GM18858 (cell line): ENCODE results near the gene SLC12A4.

Experiments
- ATAC-seq: cut with Tn5 transposase; IDR thresholded peaks from one replicate; pipeline ENCODE4 v1.9.1; 2021; ENCODE audit not compliant: unreplicated experiment

Gene SLC12A4

DNA sequence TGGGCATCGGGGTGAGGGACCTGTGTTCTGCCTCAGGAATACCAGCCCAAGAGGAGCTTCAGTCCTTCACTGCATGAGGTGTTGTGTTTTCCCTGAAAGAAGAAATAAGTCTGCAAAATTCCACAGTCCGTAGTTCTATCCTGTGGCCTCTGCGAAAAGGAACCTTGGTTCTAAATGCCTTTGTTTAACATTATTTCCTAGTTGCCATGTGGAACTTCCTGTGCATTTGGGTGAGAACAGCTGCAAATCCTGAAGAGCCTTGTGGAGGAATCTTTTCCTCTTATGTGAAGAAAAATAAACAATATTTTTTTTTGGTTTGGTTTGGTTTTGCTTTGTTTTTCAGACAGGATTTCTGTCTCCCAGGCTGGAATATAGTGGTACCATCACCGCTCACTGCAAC, 65.6 kb downstream of the SLC12A4 start:
- ATAC-seq: no peak

DNA sequence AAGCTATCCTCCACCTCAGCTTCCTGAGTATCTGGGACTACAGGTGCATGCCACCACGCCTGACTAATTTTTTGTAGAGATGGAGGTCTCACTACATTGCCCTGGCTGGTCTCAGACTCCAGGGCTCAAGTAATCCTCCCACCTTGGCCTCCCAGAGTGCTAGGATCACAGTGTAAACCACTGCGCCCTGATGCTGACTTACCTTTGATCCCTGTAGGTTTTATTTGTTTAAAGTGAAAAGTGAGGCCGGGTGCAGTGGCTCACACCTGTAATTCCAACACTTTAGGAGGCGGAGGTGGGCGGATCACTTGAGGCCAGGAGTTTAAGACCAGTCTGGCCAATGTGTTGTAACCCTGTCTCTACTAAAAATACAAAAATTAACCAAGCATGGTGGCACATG, 66.7 kb downstream of the SLC12A4 start:
- ATAC-seq: no peak

DNA sequence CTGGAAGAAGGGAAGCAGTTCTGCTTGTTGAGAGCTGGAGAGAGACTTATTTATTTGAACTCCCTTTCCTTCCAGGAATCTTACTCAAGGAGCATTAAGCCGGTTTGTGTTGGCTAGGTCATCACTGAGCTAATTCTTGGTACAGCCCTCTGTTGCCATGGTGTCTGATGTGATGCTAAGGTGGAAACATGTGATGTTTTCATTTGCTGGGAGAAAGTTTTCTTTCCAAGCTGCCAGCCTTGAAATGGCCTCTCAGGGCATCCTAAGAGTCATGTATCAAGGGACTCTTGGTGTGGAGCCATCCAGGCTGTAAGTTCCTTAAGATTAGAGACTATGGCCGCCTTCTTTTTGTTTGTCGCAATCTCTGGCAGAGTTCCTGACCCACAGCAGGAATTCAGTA, 71.2 kb downstream of the SLC12A4 start:
- no peak for ATAC-seq

DNA sequence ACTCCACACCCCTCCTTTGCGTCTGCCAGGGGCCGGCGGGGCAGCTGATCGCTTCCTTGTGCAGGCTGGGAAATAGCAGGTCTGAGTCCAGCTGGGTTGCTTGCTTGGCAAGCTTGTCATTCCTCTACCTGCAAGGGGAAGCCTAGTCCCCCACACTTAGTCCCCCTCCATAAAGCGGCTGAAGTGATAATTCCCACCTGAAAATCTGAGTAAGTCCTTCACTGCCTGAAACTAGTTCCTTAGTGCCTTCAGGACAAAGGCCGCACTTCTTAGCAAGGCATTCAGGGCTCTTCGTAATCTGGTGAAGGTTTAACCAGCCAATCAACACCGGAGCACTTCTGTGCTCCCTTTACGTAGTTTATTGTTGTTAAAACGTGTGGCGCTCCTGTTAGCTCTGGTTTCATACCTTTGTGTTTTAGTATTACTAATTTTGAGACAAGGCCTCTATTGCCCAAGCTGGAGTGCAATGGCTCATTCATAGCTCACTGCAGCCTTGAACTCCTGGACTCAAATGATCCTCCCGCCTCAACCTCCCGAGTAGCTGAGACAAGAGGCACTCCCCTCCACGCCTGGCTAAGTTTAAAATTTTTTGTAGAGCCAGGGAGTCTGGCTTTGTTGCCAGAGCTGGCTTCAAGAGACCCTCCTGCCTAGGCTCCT, 74.6 kb downstream of the SLC12A4 start:
- ATAC-seq: no peak
